LNCAP (cell line): ENCODE data around the gene USP15.

Experiments
- TF ChIP-seq, protein P1 (sequence below): fragments of 450-650 bp; IDR thresholded peaks from 2 replicates; pipeline ENCODE4 v1.5.1; 2017; ENCODE audit warnings: mild to moderate bottlenecking

USP15 gene

DNA sequence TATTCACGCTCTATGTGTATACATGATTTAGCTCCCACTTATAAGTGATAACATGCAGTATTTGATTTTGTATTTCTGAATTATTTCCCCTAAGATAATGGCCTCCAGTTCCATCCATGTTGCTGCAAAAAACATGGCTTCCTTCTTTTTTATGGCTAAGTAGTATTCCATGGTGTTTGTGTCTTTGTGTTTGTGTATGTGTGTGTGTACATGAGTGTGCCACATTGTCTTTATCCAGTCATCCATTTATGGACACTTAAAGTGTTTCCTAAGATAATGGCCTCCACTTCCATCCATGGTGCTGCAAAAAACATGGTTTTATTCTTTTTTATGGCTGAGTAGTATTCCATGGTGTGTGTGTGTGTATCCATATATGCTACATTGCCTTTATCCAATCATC lies 25.1 kb downstream of the USP15 start:
- TF ChIP-seq, protein P1, sequence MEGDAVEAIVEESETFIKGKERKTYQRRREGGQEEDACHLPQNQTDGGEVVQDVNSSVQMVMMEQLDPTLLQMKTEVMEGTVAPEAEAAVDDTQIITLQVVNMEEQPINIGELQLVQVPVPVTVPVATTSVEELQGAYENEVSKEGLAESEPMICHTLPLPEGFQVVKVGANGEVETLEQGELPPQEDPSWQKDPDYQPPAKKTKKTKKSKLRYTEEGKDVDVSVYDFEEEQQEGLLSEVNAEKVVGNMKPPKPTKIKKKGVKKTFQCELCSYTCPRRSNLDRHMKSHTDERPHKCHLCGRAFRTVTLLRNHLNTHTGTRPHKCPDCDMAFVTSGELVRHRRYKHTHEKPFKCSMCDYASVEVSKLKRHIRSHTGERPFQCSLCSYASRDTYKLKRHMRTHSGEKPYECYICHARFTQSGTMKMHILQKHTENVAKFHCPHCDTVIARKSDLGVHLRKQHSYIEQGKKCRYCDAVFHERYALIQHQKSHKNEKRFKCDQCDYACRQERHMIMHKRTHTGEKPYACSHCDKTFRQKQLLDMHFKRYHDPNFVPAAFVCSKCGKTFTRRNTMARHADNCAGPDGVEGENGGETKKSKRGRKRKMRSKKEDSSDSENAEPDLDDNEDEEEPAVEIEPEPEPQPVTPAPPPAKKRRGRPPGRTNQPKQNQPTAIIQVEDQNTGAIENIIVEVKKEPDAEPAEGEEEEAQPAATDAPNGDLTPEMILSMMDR: no peak

DNA sequence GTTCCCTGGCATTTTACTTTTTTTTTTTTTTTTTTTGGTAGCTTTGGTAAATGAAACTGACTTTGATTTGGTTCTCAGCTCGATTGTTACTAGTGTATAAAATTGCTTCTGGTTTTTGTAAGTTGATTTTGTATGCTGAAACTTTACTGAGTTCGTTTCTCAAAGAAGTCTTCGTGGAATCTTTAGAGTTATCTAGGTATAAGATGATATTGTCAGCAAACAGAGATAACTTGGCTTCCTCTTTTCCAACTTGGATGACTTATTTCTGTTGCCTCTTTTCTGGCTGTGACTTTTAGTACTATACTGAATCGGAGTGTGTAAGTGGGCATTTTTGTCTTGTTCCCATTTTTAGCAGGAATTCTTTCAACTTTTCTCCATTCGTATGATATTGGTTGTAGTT lies 28.1 kb downstream of the USP15 start:
- TF ChIP-seq, protein P1: no peak

DNA sequence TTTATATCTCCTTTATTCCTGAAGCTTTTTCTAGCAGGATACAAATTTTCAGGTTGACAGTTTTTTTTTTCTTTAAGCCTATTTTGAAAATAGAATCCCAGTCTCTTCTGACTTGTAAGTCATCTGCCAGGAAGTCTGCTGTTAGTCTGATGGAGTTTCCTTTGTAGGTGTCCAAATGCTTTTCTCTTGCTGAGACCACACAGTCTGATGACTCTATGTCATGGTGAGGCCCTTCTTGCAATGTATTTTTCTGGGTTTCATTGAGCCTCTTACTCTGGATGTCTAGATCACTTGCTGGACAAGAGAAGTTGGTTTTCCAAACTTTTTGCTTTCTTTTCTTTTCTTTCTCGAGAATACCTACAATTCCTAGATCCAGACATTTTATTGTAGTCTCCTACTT lies 30.6 kb downstream of the USP15 start:
- TF ChIP-seq, protein P1: no peak

DNA sequence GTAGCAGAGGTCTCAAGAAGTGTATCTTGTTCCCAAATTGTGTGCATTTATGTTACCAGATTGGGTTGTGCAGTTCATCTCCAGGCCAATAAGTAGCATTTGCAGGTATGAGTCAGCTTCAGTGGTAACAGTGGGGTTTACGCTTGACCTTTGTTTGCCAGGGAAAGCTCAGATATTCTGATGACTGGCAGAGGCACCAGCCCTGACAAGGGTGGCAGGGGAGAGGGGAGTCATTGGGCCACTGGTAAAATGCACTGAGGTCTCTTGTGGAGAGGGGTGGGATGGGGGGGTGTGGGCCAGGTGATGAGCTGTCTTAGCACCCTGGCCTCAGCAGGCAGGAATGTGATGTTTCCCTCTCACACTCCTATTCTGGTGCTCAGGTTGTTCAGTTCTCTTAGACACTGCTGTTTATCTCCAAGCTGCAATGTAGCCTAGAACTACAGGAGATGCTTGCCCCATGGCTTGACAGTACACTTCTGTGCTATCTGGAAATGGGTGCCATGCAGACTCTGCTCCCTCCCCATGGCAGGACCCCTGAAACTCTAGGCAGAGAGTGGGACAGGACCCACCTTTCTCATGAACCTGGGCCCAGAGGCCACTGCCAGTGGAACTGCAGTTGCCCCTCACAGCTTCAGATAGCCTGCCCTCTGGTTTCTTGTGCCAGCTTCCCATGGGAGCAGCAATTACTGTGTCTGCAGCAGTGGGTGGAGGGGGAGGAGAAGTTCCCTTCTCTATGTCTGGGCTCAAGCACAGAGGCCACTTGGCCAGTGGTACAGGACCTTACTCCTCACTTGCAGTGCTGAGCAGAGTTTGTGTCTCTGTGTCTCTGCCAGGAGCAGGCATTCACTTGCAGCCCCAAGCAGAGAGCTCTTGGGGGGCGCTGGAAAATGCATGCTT lies 31.9 kb downstream of the USP15 start:
- TF ChIP-seq, protein P1: no peak

DNA sequence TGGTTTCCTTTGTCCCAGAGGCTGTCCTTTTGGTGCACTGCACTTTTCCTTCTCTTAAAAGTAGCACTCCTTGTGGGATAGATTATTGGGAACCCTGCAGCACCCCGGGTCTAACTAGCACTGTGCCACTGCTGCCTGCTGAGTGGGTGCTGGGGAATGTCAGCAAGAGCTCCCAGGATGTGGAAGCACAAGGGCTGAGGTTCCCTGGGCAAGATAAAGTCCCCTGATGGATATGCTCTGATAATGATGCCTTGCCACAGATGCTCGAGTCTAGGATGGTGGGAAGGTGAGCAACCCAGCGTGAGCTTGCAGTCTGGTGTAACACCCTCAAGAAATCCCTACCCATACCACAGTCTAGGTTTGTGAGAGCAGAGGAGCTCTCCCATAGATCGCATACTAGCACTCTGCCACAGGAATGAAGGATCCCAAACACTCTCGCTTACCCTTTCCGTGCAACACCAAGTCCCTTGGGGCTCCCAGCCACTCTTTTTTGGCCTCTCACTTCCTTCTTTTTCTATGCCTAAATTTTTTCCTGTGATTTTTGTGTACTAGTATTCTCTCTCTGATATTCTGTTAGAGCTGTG lies 32.6 kb downstream of the USP15 start:
- TF ChIP-seq, protein P1: no peak

DNA sequence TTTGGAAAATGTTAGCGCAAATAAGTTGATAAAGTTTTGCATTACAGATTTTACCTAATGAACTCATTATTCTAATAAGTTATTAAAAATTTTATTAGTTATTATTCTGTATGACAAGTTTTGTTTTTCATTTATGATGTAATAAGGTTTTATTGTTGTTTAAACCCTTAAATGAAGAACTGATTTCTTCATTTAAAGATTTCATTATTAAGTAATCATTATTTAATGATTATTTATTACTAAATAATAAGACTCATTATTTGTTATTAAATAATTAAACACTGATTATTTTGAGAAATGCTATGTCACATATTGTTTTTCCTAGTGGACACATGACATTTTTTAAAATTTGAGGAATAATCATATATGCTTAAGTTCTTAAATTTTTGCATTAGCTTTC lies 34.2 kb downstream of the USP15 start:
- TF ChIP-seq, protein P1: no peak

DNA sequence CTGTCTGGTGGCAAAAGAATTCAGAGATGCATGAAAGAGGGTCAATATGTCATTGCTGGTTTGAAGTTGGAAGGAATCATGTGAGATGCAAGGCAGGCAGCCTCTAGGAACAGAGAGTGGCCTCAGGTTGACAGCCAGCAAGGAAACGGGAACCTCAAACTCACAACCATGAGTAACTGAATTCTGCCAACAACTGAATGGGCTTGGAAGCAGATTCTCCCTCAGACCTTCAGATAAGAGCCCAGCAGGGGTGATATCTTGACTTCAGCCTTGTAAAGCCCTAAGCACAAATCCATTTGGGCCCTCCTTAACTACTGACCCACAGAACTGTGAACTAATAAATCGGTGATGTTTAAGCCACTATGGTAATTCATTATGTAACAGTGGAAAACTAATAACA lies 35.8 kb downstream of the USP15 start:
- TF ChIP-seq, protein P1: no peak
